ENCODE results near the gene LYZ. TPM values are rescaled to one million over a fixed set of nuclear protein-coding genes. Genes with fewer than 3 reads are reported as not detected.

The LYZ gene
- total RNA-seq, 1 experiment from 2014 or later = 1.3 TPM

DNA sequence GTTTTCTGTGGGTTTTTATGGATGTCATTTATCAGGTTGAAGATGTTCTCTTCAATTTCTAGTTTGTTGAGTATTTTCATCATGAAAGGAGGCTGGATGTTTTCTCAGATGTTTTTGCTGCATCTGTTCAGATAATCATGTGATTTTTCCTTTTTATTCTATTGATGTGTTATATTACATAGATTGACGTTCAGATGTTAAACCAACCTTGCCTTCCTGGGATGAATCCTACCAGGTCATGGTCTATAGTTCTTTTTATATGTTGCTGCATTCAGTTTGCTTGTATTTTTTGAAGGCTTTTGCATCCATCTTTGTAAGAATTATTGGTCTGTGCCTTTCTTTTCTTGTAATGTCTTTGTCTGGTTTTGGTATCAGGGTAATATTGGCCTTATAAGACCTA is 43.9 kb upstream of the LYZ start:
- Histone ChIP-seq H3K36me3 (ENCODE audit: control insufficient read depth in 1 of 2, insufficient read depth in 2 of 2, low read length in 2 of 2) (no peaks in the 10 kb centered on the region), H3K9ac (ENCODE audit: low read length) (no peak overlapping the region), H3K9me2 (ENCODE audit: insufficient read depth) (no peaks in the 10 kb centered on the region), H3K27me3 (ENCODE audit: insufficient read depth, low read length) (no peaks in the 10 kb centered on the region), H3K4me1 (ENCODE audit: control insufficient read depth in 1 of 2, insufficient read depth in 2 of 2, low read length in 2 of 2) (no peaks in the 10 kb centered on the region), H3K79me2 (ENCODE audit: insufficient read depth, low read length) (no peaks in the 10 kb centered on the region), H3K4me3 (replicated peaks in 1 of 2; ENCODE audit: low read depth in 1 of 2, low read length in 2 of 2) (no peak overlapping the region), H3K9me3 (ENCODE audit: control insufficient read depth in 1 of 2, insufficient read depth in 1 of 2, low read depth in 1 of 2, low read length in 2 of 2) (0 out of 4 replicates have a peak, but pooled peaks cover 0 to 9% of the 10 kb centered on the region in 2 experiments), H2AFZ (ENCODE audit: low read depth, low read length, poor library complexity, severe bottlenecking) (no peak overlapping the region), H4K20me1 (ENCODE audit: insufficient read depth) (no peaks in the 10 kb centered on the region), H3K27ac (ENCODE audit: low read depth, low read length) (no peak overlapping the region), H3K4me2 (ENCODE audit: low read length) (no peak overlapping the region)
- RAD21 ChIA-PET (ENCODE audit: low non-redundant PET in 1 of 2, low total read pairs in 2 of 2, uncharacterized antibody in 2 of 2, unreplicated experiment in 2 of 2) = no interaction called here
- BruUV-seq (replicated peaks) = no TSS peak
- DNase-seq (ENCODE audit: low read depth, low spot score) (no peak), ATAC-seq (no peak)
- TF ChIP-seq FOSL1 (IDR thresholded peaks at IDR 0.05; ENCODE audit: low read depth) = no peak
- TF ChIP-seq, protein P1, sequence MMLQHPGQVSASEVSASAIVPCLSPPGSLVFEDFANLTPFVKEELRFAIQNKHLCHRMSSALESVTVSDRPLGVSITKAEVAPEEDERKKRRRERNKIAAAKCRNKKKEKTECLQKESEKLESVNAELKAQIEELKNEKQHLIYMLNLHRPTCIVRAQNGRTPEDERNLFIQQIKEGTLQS (IDR thresholded peaks at IDR 0.05) = no peak
- no peak for TF ChIP-seq CBX3 (IDR thresholded peaks at IDR 0.05; ENCODE audit: low read depth)
- no peak for TF ChIP-seq ZFX (IDR thresholded peaks at IDR 0.05)
- TF ChIP-seq RAD21 (IDR thresholded peaks at IDR 0.05; ENCODE audit: low read depth) = no peak
- TF ChIP-seq POLR2AphosphoS5 (IDR thresholded peaks at IDR 0.05; ENCODE audit: low read depth, low read length) = no peak
- no peak for TF ChIP-seq SP1 (IDR thresholded peaks at IDR 0.05; ENCODE audit: low read depth)
- intact Hi-C loops (cut with micrococcal nuclease) = no loop called here
- CTCF ChIA-PET = no interaction called here
- POLR2A ChIA-PET = no interaction called here

DNA sequence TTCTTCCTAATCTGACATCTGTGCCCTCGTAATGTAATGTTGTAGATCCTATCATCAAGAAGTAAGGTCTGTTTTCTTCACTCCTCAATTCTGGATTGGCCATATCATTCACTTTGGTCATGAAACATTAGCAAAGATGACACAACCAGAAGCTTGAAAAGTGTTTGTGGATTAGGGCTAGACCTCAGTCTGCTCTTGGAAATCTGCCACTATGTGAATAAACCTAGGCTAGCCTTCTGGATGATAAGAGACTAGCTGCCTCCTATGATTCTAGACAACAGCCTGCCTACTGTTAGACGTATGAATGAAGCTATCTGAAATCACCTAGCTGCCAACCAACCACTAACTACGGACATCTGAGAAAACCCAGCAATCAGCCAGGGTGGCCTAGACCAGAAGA is 38.7 kb upstream of the LYZ start:
- no peak for DNase-seq (ENCODE audit: low read depth, low spot score)
- no peak for TF ChIP-seq POLR2AphosphoS5 (IDR thresholded peaks at IDR 0.05; ENCODE audit: low read depth, low read length)
- no peak for TF ChIP-seq EZH2 (IDR thresholded peaks at IDR 0.05)
- TF ChIP-seq, protein P2, sequence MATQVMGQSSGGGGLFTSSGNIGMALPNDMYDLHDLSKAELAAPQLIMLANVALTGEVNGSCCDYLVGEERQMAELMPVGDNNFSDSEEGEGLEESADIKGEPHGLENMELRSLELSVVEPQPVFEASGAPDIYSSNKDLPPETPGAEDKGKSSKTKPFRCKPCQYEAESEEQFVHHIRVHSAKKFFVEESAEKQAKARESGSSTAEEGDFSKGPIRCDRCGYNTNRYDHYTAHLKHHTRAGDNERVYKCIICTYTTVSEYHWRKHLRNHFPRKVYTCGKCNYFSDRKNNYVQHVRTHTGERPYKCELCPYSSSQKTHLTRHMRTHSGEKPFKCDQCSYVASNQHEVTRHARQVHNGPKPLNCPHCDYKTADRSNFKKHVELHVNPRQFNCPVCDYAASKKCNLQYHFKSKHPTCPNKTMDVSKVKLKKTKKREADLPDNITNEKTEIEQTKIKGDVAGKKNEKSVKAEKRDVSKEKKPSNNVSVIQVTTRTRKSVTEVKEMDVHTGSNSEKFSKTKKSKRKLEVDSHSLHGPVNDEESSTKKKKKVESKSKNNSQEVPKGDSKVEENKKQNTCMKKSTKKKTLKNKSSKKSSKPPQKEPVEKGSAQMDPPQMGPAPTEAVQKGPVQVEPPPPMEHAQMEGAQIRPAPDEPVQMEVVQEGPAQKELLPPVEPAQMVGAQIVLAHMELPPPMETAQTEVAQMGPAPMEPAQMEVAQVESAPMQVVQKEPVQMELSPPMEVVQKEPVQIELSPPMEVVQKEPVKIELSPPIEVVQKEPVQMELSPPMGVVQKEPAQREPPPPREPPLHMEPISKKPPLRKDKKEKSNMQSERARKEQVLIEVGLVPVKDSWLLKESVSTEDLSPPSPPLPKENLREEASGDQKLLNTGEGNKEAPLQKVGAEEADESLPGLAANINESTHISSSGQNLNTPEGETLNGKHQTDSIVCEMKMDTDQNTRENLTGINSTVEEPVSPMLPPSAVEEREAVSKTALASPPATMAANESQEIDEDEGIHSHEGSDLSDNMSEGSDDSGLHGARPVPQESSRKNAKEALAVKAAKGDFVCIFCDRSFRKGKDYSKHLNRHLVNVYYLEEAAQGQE (IDR thresholded peaks at IDR 0.05; ENCODE audit: low read depth) = no peak
- no peak for TF ChIP-seq EGR1 (IDR thresholded peaks at IDR 0.05; ENCODE audit: low read depth)
- no peak for TF ChIP-seq SIN3A (IDR thresholded peaks at IDR 0.05; ENCODE audit: low read depth)
- no peak overlapping the region for H3K4me3 ChIP-seq (replicated peaks in 1 of 2; ENCODE audit: low read depth in 1 of 2, low read length in 2 of 2)
- no peak overlapping the region for H3K9ac ChIP-seq (ENCODE audit: low read length)
- no peaks in the 10 kb centered on the region for H4K20me1 ChIP-seq (ENCODE audit: insufficient read depth)
- H3K9me3 ChIP-seq (ENCODE audit: control insufficient read depth in 1 of 2, insufficient read depth in 1 of 2, low read depth in 1 of 2, low read length in 2 of 2) = 0 out of 4 replicates have a peak, but pooled peaks cover 0 to 1% of the 10 kb centered on the region in 2 experiments
- H3K4me2 ChIP-seq (ENCODE audit: low read length) = no peak overlapping the region
- H3K27ac ChIP-seq (ENCODE audit: low read depth, low read length) = no peak overlapping the region
- no TSS peak for BruUV-seq (replicated peaks)
- no peak for ATAC-seq
- no peaks in the 10 kb centered on the region for H3K4me1 ChIP-seq (ENCODE audit: control insufficient read depth in 1 of 2, insufficient read depth in 2 of 2, low read length in 2 of 2)
- intact Hi-C loops (cut with micrococcal nuclease) = no loop called here
- H2AFZ ChIP-seq (ENCODE audit: low read depth, low read length, poor library complexity, severe bottlenecking) = no peak overlapping the region
- CTCF ChIA-PET = interaction anchor here (1.0 kb wide), 1 partner anchor 18 kb away, joined by 3 read pairs; no protein-coding TSS in a partner anchor
- H3K79me2 ChIP-seq (ENCODE audit: insufficient read depth, low read length) = no peaks in the 10 kb centered on the region
- no peaks in the 10 kb centered on the region for H3K36me3 ChIP-seq (ENCODE audit: control insufficient read depth in 1 of 2, insufficient read depth in 2 of 2, low read length in 2 of 2)
- RAD21 ChIA-PET (ENCODE audit: low non-redundant PET in 1 of 2, low total read pairs in 2 of 2, uncharacterized antibody in 2 of 2, unreplicated experiment in 2 of 2) = no interaction called here
- H3K9me2 ChIP-seq (ENCODE audit: insufficient read depth) = no peaks in the 10 kb centered on the region
- H3K27me3 ChIP-seq (ENCODE audit: insufficient read depth, low read length) = no peaks in the 10 kb centered on the region
- POLR2A ChIA-PET = no interaction called here
